Omental fat pad (tissue), 4 donors: ENCODE results near the gene TMEM8B. TPM values are rescaled to one million over a fixed set of nuclear protein-coding genes. Genes with fewer than 3 reads are reported as not detected.

Experiments used
- ATAC-seq: fragments of 150-250 bp; one replicate; pipeline ENCODE4 v1.9.1; 2016; ENCODE audit warnings: mild to moderate bottlenecking, moderate library complexity; ENCODE audit not compliant: low FRiP score
- DNase-seq: peaks from one replicate; pipeline ENCODE4 v3.0.0-alpha.2; 2019; ENCODE audit warnings: low spot score
- total RNA-seq, 4 donors: library from RNA; depleted of rRNA; stranded (reverse); fragments of >200 nt; gene quantifications; one replicate each; pipeline ENCODE4 v1.1.0, GENCODE V29; 2016
- TF ChIP-seq, protein P1 (sequence below), 3 donors: fragments of 450-650 bp; IDR thresholded peaks; one replicate each; pipeline ENCODE4 v1.5.1; 2016 to 2017; ENCODE audit warnings: antibody characterized with exemption in 3 of 3, mild to moderate bottlenecking in 3 of 3, moderate library complexity in 2 of 3

The TMEM8B gene
- total RNA-seq, 4 donors from 2014 or later: 2.7 to 13.2 (median 4.6) TPM

- no peak for ATAC-seq
- no peak for DNase-seq
- TF ChIP-seq, protein P1, sequence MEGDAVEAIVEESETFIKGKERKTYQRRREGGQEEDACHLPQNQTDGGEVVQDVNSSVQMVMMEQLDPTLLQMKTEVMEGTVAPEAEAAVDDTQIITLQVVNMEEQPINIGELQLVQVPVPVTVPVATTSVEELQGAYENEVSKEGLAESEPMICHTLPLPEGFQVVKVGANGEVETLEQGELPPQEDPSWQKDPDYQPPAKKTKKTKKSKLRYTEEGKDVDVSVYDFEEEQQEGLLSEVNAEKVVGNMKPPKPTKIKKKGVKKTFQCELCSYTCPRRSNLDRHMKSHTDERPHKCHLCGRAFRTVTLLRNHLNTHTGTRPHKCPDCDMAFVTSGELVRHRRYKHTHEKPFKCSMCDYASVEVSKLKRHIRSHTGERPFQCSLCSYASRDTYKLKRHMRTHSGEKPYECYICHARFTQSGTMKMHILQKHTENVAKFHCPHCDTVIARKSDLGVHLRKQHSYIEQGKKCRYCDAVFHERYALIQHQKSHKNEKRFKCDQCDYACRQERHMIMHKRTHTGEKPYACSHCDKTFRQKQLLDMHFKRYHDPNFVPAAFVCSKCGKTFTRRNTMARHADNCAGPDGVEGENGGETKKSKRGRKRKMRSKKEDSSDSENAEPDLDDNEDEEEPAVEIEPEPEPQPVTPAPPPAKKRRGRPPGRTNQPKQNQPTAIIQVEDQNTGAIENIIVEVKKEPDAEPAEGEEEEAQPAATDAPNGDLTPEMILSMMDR (IDR thresholded peaks at IDR 0.05): no peak
These were observed 12.0 kb downstream of the TMEM8B start for GRCh38 chr9:35840881-35841644.

DNA sequence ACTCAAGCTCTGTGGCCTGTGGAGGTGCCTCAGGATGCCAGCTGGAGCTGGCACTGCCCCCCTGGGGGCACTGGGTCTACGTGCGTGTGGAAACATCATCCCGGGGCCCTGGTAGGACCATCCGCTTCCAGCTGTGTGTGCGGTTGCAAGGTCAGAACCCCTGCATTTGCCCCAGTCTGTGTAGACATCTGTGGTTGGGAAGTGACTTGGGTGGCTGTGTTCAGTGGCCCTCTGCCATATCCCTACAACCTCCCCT is 12.5 kb downstream of the TMEM8B start:
- no peak for DNase-seq
- TF ChIP-seq, protein P1 (IDR thresholded peaks at IDR 0.05): no peak
- ATAC-seq: no peak

DNA sequence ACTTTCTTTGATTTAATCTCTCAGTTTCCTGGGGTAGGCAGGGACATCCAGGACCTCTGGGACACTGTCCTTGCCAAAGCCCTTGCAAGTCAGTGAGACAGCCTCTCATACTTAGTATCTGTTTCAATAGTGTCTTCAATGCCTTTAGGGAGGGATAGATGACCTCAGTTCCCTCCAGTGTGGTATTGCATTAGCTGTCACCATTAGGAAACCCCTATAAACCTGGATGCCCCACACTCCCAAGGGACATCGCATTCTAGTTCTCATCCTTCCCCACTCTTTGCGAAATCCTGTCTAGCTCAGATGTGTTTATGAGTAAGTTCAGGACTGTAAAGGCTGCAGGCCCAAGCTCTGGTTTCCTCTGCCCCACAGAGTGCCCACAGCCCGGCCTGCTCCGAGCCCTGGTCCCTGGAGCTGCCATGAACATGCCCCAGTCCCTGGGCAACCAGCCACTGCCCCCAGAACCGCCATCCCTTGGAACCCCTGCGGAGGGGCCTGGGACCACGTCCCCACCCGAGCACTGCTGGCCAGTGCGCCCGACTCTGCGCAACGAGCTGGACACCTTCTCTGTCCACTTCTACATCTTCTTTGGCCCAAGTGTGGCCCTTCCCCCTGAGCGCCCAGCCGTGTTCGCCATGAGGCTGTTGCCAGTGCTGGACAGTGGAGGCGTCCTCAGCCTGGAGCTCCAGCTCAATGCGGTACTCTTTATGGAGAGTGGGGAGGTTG is 13.2 kb downstream of the TMEM8B start:
- TF ChIP-seq, protein P1 (IDR thresholded peaks at IDR 0.05): no peak
- ATAC-seq (no peak), DNase-seq (no peak)

DNA sequence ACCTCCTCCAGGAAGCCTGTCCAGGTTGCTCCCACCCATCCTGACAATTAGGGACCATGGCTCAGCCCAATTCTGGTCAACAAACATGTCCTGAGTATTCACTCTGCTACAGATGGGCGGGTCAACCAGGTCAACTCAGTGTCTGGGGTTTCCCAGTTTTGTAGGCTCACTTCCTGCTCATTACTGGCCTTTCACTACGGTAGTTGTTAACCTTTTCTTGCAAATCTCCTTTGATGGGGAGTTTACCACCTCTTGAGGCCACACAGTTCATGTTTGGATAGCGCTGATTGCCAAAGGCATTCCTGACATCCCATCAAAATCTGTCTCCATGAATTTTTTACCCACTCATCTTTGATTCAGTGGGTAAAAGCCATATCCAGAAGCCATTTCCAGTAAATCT is 13.8 kb downstream of the TMEM8B start:
- TF ChIP-seq, protein P1 (IDR thresholded peaks at IDR 0.05): no peak
- DNase-seq: no peak
- ATAC-seq: no peak

GRCh38 chr9:35844628-35845270 is 15.7 kb downstream of the TMEM8B start:
- DNase-seq: no peak
- peak; percentile 19 for ATAC-seq
- TF ChIP-seq, protein P1 (IDR thresholded peaks at IDR 0.05): no peak

DNA sequence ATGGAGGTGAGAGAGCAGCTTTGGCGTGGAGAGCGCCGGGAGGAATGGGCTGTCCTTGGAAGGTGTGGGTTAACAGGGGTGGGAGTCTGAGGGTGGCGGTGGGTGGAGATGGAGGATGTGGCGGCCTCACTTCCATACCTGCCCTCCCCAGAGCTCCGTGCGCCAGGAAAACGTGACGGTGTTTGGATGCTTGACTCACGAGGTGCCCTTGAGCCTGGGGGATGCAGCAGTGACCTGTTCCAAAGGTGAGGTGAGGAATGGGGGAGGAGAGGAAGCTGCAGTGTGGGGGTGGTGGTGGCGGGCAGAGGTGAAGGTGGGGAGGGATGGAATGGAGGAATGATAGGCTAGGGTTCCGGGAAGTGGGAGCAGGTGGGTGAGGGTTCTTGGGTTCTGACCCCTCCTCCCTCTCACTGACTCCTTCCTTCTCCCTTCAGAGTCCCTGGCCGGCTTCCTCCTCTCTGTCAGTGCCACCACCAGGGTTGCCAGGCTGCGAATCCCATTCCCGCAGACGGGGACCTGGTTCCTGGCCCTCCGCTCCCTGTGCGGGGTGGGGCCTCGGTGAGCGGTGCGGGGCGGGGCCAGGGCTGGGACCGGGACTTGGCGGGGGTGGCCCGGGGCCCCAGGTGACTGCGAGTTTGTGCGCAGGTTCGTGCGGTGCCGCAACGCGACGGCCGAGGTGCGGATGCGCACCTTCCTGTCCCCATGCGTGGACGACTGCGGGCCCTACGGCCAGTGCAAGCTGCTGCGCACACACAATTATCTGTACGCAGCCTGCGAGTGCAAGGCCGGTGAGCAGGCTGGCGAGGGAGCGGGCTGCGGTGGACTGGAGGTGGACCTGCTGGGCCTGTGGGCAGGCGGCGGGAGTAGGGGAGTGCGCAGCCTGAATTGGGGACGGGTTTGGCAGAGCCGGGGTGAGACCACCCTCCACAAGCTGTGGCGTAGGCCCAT is 17.1 kb downstream of the TMEM8B start:
- ATAC-seq (peak; percentile 59), DNase-seq (no peak)
- TF ChIP-seq, protein P1 (IDR thresholded peaks at IDR 0.05): no peak
